Measurements from ENCODE around the gene TXNDC11. TPM values are rescaled to one million over a fixed set of nuclear protein-coding genes. Genes with fewer than 3 reads are reported as not detected.

The TXNDC11 gene
- total and polyA plus RNA-seq, 10 of the 15 experiments (the other 5 are each of a cell fraction or from before 2014, with no cell fraction given): 1.7 to 86.7 (median 54.4) TPM

- TF ChIP-seq IKZF2 (IDR thresholded peaks at IDR 0.05) (peak; percentile 14 to 37; a peak in 2 of 4 replicates), TCF12 (IDR thresholded peaks at IDR 0.05; ENCODE audit: low read depth, low read length) (peak; percentile 91), ASH2L (IDR thresholded peaks at IDR 0.05; ENCODE audit: borderline replicate concordance, low read depth) (no peak), FOS (IDR thresholded peaks at IDR 0.05; ENCODE audit: borderline replicate concordance, extremely low read depth, insufficient read length) (no peak), NFYB (IDR thresholded peaks at IDR 0.05; ENCODE audit: insufficient read depth, low read depth, low read length) (no peak), NR2F1 (conservative IDR thresholded peaks at IDR 0.05) (0 out of 2 replicates have a peak, but pooled peaks have one; percentile 6), CBFB (IDR thresholded peaks at IDR 0.05; ENCODE audit: low read depth) (no peak; the same call in 1 of the 2 replicates), ZZZ3 (IDR thresholded peaks at IDR 0.05; ENCODE audit: control insufficient read depth, insufficient read length, low read depth) (no peak), IRF5 (IDR thresholded peaks at IDR 0.05; ENCODE audit: borderline replicate concordance) (no peak), SPI1 (IDR thresholded peaks at IDR 0.05; ENCODE audit: borderline replicate concordance, insufficient read depth, low read depth, low read length) (peak; percentile 98), IKZF1 (conservative IDR thresholded peaks at IDR 0.05) (no peak; the same call in none of the 2 replicates), ZBTB4 (CRISPR knock-in tag; IDR thresholded peaks at IDR 0.05) (no peak), HSF1 (IDR thresholded peaks at IDR 0.05; ENCODE audit: low read depth, low read length) (no peak), IRF3 (IDR thresholded peaks at IDR 0.05) (no peak), EP300 (IDR thresholded peaks at IDR 0.05; ENCODE audit: borderline replicate concordance in 1 of 2, control insufficient read depth in 1 of 2, low read depth in 2 of 2, low read length in 2 of 2) (peak; percentile 37 to 60; a peak in 3 of 4 replicates), POLR2AphosphoS2 (IDR thresholded peaks at IDR 0.05; ENCODE audit: low read depth, low read length) (no peak), BCLAF1 (IDR thresholded peaks at IDR 0.05) (no peak), CHD2 (IDR thresholded peaks at IDR 0.05; ENCODE audit: borderline replicate concordance, low read depth, low read length) (0 out of 2 replicates have a peak, but pooled peaks have one; percentile 13)
Measured at GRCh38 chr16:11681976-11682654, 60.5 kb downstream of the TXNDC11 start (continued).
